Neural cell (in vitro differentiated cells): ENCODE results near the gene RPS6KA2. TPM values are rescaled to one million over a fixed set of nuclear protein-coding genes. Genes with fewer than 3 reads are reported as not detected.

Source experiments
- H2AFZ ChIP-seq: fragments of 200-600, 300-800 bp; sonication (generic), shearing (Covaris generic); 2 replicates; pipeline ENCODE4 v1.6.0; 2014; ENCODE audit warnings: low read depth, mild to moderate bottlenecking, antibody characterized with exemption, low read length, moderate library complexity
- H3F3A ChIP-seq: fragments of 200-600 bp; shearing (Covaris generic); 2 replicates; pipeline ENCODE4 v1.6.1; 2016; ENCODE audit warnings: mild to moderate bottlenecking, moderate library complexity, mixed read lengths, antibody characterized with exemption, low read length; ENCODE audit not compliant: insufficient read depth, poor library complexity, severe bottlenecking
- H3K27ac ChIP-seq: fragments of 200-600, 300-800 bp; sonication (generic), shearing (Covaris generic); 2 replicates; pipeline ENCODE4 v1.5.1; 2014; ENCODE audit warnings: mild to moderate bottlenecking, low read length, moderate library complexity
- H3K27me3 ChIP-seq: fragments of 300-800, 200-600 bp; sonication (generic), shearing (Covaris generic); 2 replicates; pipeline ENCODE4 v1.6.0; 2014; ENCODE audit warnings: mild to moderate bottlenecking, low read depth, low read length, moderate library complexity; ENCODE audit not compliant: insufficient read depth
- H3K36me3 ChIP-seq: fragments of 300-800, 200-600 bp; sonication (generic), shearing (Covaris generic); 2 replicates; pipeline ENCODE4 v1.5.1; 2014; ENCODE audit warnings: mild to moderate bottlenecking, antibody characterized with exemption, low read length, moderate library complexity; ENCODE audit not compliant: insufficient read depth
- H3K4me2 ChIP-seq: fragments of 300-800, 200-600 bp; sonication (generic), shearing (Covaris generic); 2 replicates; pipeline ENCODE4 v1.6.0; 2014; ENCODE audit warnings: mild to moderate bottlenecking, low read length
- H3K4me3 ChIP-seq: fragments of 300-800, 200-600 bp; sonication (generic), shearing (Covaris generic); 2 replicates; pipeline ENCODE4 v1.5.1; 2014; ENCODE audit warnings: mild to moderate bottlenecking, low read length, moderate library complexity
- H3K79me2 ChIP-seq: fragments of 200-600 bp; shearing (Covaris generic); replicated peaks from 2 replicates; pipeline ENCODE4 v1.6.0; 2014; ENCODE audit warnings: mild to moderate bottlenecking, low read length, moderate library complexity; ENCODE audit not compliant: insufficient read depth
- H3K9ac ChIP-seq: fragments of 300-800, 200-600 bp; sonication (generic), shearing (Covaris generic); 2 replicates; pipeline ENCODE4 v1.6.1; 2016; ENCODE audit warnings: mild to moderate bottlenecking, low read length, mixed read lengths
- H3K9me2 ChIP-seq: fragments of 200-600 bp; shearing (Covaris generic); 2 replicates; pipeline ENCODE4 v1.6.1; 2016; ENCODE audit warnings: mild to moderate bottlenecking, low read length, mixed read lengths; ENCODE audit not compliant: insufficient read depth
- H3K9me3 ChIP-seq: fragments of 200-600, 300-800 bp; sonication (generic), shearing (Covaris generic); 2 replicates; pipeline ENCODE4 v1.6.1; 2016; ENCODE audit warnings: mild to moderate bottlenecking, mixed run types, low read length, moderate library complexity, mixed read lengths
- H4K20me1 ChIP-seq: fragments of 200-600 bp; shearing (Covaris generic); 2 replicates; pipeline ENCODE4 v1.6.1; 2016; ENCODE audit warnings: mild to moderate bottlenecking, mixed run types; ENCODE audit not compliant: insufficient read depth
- CTCF ChIP-seq: fragments of 450-650 bp; IDR thresholded peaks from 2 replicates; pipeline ENCODE4 v1.5.1; 2014; ENCODE audit warnings: antibody characterized with exemption, mild to moderate bottlenecking, moderate library complexity; ENCODE audit not compliant: poor library complexity, severe bottlenecking
- EP300 ChIP-seq: fragments of 450-650 bp; conservative IDR thresholded peaks from 2 replicates; pipeline ENCODE4 v1.6.1; 2014; ENCODE audit warnings: antibody characterized with exemption, mild to moderate bottlenecking, moderate library complexity; ENCODE audit not compliant: poor library complexity, severe bottlenecking
- EZH2 ChIP-seq: fragments of 200-600, 300-800 bp; shearing (Covaris generic), sonication (generic); IDR thresholded peaks from 2 replicates; pipeline ENCODE4 v1.6.1; 2014; ENCODE audit warnings: antibody characterized with exemption, low read length, borderline replicate concordance, mild to moderate bottlenecking; ENCODE audit not compliant: insufficient read depth, poor library complexity, severe bottlenecking
- MXI1 ChIP-seq: fragments of 450-650 bp; conservative IDR thresholded peaks from 2 replicates; pipeline ENCODE4 v1.6.1; 2014; ENCODE audit warnings: antibody characterized with exemption, mild to moderate bottlenecking; ENCODE audit not compliant: poor library complexity, severe bottlenecking
- POLR2AphosphoS5 ChIP-seq: IDR thresholded peaks from 2 replicates; pipeline ENCODE4 v1.6.1; 2012
- RAD21 ChIP-seq: fragments of 450-650 bp; conservative IDR thresholded peaks from 2 replicates; pipeline ENCODE4 v1.6.1; 2014; ENCODE audit warnings: antibody characterized with exemption, mild to moderate bottlenecking, moderate library complexity
- REST ChIP-seq: IDR thresholded peaks from 2 replicates; pipeline ENCODE4 v1.6.1; 2012; ENCODE audit warnings: borderline replicate concordance
- SMC3 ChIP-seq: fragments of 450-650 bp; conservative IDR thresholded peaks from 2 replicates; pipeline ENCODE4 v1.6.1; 2014; ENCODE audit warnings: antibody characterized with exemption, mild to moderate bottlenecking, moderate library complexity; ENCODE audit not compliant: poor library complexity
- TAF1 ChIP-seq: IDR thresholded peaks from 2 replicates; pipeline ENCODE4 v1.6.1; 2012; ENCODE audit warnings: low read depth
- polyA plus RNA-seq: library from polyadenylated mRNA; depleted of rRNA; stranded (reverse); fragments of >200 nt; gene quantifications from 2 replicates; pipeline ENCODE4 v1.2.3, GENCODE V29; 2014

The RPS6KA2 gene
- polyA plus RNA-seq, 1 donor from 2014 or later: 34.3 TPM

GRCh38 chr6:166567813-166568212, 59.2 kb downstream of the RPS6KA2 start:
- no peak overlapping the region for H3K9ac ChIP-seq
- no peak overlapping the region for H2AFZ ChIP-seq
- H3K27me3 ChIP-seq: no peaks in the 10 kb centered on the region
- no peak overlapping the region for H3K4me3 ChIP-seq
- H4K20me1 ChIP-seq: no peaks in the 10 kb centered on the region
- no peaks in the 10 kb centered on the region for H3K9me2 ChIP-seq
- no peaks in the 10 kb centered on the region for H3K36me3 ChIP-seq
- no peak overlapping the region for H3K27ac ChIP-seq
- peaks cover 15% of the 10 kb centered on the region for H3K79me2 ChIP-seq
- H3K9me3 ChIP-seq: no peaks in the 10 kb centered on the region
- no peak overlapping the region for H3K4me2 ChIP-seq
- H3F3A ChIP-seq: no peaks in the 10 kb centered on the region
- TF ChIP-seq POLR2AphosphoS5 (no peak), CTCF (no peak), TAF1 (no peak), SMC3 (no peak), EP300 (no peak), EZH2 (no peak), REST (no peak), RAD21 (no peak), MXI1 (no peak)

GRCh38 chr6:166567107-166567506, 59.9 kb downstream of the RPS6KA2 start:
- Histone ChIP-seq H3F3A (no peaks in the 10 kb centered on the region), H3K27ac (no peak overlapping the region), H4K20me1 (no peaks in the 10 kb centered on the region), H3K79me2 (peaks cover 13% of the 10 kb centered on the region), H3K36me3 (no peaks in the 10 kb centered on the region), H3K9me3 (no peaks in the 10 kb centered on the region), H3K9me2 (no peaks in the 10 kb centered on the region), H3K9ac (no peak overlapping the region), H2AFZ (no peak overlapping the region), H3K4me3 (no peak overlapping the region), H3K27me3 (no peaks in the 10 kb centered on the region), H3K4me2 (no peak overlapping the region)
- TF ChIP-seq POLR2AphosphoS5 (no peak), TAF1 (no peak)
